Renal cortex interstitium (tissue), 11 donors: Measurements from ENCODE around the gene SDC3. TPM values are rescaled to one million over a fixed set of nuclear protein-coding genes. Genes with fewer than 3 reads are reported as not detected.
"Not testable (repeated sequence)": the region's sequence is repeated elsewhere in the genome, so short reads cannot be mapped to it uniquely, and the experiment has no call there.

ENCODE experiments used
- DNase-seq, 11 donors: peaks; one replicate each; pipeline ENCODE4 v3.0.0-alpha.2; 2013; ENCODE audit warnings: low read depth in 9 of 11, low spot score in 4 of 11; ENCODE audit errors: extremely low read depth in 1 of 11
- polyA plus RNA-seq, 3 donors: library from polyadenylated mRNA; unstranded; fragments of 120-200 nt; gene quantifications; one replicate each; pipeline ENCODE4 v1.2.1, GENCODE V29; 2013; ENCODE audit not compliant: insufficient read length in 3 of 3

Gene SDC3
- polyA plus RNA-seq, 3 donors = 22.0 to 31.2 (median 29.0) TPM

DNA sequence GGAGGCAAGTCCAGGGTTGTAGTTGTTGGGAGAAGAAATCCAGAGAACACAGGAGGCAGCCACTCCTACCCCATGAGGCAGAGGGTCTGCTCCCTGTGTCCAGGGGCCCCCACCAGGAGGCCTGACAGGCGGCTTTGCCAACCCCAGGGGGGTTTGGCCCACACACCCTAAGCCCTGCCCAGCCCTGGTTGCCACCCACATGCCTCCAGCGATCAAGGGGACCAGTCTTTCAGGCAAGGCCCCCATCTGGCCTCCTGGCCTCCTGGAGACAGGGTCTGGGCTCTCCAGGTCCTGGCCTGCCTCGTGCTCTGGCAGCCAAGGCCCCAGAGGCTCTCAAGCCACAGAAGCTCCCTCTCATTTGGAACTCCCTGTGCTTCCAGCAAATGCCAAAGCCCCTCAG lies 38.5 kb downstream of the SDC3 start:
- DNase-seq = no peak

DNA sequence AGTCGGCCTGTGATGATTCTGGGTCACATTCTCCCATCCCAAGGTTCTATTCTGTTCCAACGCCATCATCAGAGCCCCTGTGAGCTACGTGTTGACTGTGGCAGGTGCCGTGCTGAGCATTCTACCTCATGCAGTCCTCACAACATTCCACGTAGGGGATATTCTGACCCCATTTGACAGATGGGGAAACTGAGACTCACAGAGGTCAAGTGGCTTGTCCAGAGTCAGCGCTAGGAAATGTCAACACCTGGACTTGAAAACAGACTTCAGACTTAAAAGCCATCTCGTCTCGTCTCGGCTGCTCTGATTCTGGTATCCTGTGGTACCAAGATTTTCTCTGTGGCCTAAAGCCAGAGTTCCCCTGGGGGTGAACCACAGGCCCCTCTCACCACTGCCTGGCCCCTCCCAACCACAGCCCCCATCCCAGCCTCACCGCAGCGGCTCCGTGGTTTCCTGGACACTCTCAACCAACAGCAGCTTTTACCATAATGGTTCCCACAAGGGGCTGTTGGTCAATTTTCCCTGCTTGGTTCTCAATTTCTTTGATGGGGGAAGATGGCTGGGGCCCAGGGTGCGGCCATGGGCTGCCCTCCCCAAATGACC lies 39.6 kb downstream of the SDC3 start:
- DNase-seq = no peak

DNA sequence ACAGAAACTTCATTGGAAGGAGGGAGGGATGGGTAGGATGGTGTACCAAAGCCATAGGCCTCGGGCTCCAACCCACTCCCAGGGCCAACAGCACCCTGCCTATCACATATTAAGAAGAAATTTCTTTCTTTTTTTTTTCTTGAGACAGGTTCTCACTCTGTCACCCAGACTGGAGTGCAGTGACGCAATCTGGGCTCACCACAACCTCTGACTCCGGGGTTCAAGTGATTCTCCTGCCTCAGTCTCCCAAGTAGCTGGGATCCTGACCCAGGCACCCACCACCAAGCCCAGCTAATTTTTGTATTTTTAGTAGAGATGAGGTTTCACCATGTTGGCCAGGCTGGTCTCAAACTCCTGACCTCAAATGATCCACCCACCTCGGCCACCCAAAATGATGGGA lies 40.5 kb downstream of the SDC3 start:
- not testable (repeated sequence) for DNase-seq

DNA sequence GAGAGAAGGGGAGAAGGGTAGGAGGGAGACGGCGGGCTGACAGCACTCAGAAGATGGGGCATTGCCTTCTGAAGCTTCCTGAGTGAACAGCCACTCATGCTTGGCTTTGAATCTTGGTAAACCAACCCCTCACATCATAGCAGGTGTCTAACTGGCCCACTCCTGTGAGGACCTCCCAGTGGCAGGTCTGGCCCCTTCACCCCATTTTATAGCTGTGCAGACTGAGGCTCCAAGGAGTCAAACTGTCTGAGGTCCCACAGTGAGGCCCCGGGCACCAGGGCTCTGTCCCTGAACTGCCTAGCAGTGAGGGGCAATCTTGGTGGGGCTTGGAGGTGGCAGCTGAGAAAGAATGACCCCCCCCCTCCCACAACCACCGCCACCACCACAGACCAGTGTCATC lies 41.0 kb downstream of the SDC3 start:
- DNase-seq = no peak

DNA sequence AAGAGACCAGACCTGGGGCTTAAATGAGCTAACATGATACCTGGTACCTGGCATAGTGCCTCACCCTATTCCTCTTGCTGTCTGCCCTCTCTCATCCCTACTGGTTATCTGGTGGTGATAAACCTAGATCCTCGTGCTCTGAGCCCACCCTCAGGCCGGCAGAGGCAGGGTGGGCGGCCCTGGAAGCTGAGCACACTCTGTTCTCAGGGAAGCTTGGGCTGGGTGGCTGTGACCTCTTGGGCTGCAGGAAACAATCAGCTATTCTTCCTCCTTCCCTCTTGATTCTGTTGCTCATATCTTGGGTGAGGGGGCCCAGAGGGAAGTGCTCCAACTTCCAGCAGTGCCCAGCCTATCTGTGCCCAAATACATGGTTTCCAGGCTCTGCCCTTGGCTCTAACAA lies 42.0 kb downstream of the SDC3 start:
- no peak for DNase-seq

DNA sequence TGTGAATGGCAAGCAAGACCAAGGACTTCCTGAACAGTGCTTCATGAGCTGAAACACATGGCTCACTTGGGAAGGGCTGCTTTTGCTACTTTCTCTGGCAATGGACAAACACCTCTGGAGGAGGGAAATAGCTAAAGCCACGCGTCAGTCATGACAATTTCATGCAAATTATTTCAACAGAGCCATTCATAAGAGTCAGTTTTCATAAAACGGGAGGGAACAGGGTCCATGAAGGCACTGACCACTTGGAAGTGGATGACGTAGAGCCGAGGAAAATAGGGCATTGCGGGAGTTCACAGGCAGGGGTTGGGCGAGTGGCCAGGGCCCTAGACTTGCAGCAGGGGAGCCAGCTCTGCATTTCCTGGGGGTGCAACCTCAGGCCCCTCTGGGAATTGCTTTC lies 43.9 kb downstream of the SDC3 start:
- DNase-seq = no peak

DNA sequence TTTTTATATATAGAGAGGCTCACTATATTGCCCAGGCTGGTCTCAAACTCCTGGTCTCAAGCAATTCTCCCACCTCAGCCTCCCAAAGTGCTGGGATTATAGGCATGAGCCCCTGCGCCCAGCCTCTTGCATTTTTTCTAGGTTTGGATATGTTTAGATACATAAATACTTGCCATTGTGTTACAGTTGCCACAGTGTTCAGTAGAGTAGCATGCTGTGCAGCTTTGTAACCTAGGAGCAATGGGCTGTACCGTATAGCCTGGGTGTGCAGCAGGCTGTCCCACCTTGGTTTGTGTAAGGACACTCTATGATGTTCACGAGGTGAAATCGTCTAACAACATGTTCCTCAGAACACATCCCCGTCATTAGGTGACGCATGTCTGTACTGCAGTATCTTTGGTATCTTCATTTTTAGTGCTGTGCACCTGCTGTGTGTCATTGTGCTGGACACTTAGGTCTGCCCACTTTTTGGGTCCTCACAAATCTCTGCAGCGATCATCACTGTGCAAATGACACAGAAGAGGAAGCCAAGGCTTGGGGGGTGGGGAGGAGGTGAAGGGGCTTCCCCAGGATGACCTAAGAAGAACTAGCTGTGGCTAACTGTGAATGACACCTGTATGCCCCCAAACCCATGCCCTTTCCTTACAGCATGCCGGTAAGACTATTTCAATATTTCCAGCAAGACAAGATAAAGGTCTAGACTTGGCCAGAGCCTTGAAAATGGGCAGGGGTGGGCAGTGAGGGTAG lies 44.5 kb downstream of the SDC3 start:
- DNase-seq = no peak

DNA sequence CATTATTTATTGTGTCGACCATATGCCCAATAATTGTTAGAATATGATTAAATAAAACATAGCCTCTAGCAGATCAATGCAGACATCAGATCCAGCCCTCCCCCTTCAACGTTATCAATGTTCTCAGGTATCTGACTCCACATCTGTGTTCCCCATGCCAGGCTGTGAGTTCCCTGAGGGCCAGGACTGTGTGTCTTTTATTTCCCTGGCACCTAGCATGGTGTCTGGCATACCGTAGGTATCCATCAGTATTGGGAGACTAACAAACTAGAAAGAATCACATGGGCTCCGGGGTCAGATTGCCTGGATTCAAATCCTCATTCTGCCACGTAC lies 48.3 kb downstream of the SDC3 start:
- no peak for DNase-seq

DNA sequence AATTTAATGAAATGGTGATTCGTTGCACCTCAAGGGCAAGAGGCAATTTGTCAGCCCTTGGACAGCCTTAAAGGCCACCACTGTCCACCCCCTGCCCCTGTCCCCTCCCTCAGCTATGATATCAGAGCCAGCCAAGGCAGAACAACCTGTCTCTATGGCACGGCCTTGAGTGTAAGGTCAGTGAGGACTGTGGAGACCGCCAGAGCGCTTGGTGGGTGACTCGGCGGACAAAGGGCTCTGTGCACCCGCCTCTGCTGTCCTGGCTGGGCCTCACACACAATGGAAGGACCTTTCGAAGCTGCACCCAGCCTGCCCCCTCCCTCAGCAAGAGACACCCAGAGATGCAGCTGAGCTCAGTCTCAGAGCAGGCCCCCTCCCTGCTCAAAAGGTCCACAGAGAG lies 50.6 kb downstream of the SDC3 start:
- DNase-seq = no peak

DNA sequence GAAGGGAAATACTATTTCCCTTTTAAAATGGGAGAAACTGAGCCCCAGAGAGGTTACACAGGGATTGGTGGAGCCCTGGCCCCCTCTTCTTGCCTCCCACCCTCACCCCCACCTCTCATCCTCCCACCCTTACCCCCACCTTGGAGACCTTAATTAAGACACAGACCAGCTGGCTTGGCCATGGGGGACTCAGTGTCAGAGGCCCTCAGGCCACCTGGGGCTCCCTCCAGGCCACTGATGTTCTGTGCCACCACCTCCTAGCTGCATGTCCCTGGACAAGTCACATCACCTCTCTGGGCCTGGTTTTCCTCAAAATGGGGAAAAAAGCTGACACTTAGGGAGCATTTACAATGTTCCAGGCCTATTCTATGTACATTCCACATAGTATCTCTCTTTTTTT lies 51.5 kb downstream of the SDC3 start:
- no peak for DNase-seq

DNA sequence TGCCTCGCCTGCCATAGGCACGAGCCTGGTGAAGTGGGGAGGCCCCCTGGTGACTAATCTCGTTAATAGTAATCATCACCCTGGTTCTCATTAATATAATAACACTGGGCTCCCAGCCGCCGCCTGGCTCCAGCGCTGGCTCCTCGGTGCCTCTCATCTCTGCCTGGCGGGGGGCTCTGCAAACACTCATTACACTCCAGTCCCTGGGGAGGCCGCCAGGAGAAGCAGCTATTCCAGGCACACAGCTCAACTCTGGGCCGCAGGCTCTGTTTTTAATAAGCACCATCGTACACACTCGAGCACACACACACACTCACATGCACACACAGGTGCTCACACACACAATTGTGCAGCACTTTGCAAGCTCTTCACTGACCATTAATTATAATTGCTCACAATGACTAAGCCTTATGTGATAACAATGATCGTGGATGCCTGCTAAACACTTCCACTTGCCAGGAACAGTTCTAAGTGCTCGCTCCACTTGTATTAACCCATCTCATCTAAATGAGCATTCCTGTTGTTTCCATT lies 52.2 kb downstream of the SDC3 start:
- no peak for DNase-seq

DNA sequence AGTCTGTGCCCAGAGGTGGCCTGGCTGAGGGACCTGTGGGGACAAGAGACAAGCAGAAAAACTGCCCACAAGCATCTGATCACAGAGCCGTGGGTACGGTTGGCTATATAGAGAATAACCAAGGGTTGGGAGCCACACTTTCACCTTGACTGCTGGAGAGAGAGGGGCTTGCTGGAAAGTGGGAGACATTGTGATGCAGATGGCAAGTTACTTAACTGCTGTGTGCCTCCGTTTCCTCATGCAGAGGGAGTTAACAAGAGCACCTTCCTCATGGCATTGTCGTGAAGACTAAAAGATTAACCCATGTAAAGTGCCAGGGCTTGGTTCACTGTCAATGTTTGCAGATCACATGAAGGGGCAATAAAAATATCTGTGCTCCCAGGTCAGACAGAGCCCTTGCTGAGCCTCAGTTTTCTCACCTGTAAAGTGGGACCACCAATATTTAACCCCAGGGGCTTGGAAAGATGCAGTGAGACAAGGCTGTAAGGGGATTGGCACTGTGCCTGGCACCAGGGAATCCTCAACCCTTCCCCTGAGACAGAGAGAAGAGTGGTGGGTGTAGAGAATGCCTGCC lies 52.8 kb downstream of the SDC3 start:
- DNase-seq = no peak

DNA sequence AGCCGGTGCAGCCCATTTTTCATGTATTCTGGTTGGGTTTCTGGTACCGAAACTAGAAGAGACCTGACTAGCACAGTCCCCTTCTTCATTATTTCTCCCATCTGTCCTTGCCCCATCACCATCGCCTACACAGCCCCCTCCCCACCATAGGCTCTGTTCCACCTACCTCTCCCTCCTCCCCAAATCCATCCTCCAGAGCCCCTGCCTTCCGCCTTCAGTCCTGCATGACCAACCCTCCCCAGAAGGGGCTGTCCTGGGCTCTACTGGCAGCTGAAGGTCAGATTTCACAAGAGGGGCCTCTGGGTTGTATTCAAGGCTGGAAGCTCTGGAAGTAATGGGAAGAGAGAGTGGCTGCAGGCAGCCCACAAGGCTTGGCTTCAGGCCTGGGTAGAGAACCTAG lies 55.2 kb downstream of the SDC3 start:
- no peak for DNase-seq

DNA sequence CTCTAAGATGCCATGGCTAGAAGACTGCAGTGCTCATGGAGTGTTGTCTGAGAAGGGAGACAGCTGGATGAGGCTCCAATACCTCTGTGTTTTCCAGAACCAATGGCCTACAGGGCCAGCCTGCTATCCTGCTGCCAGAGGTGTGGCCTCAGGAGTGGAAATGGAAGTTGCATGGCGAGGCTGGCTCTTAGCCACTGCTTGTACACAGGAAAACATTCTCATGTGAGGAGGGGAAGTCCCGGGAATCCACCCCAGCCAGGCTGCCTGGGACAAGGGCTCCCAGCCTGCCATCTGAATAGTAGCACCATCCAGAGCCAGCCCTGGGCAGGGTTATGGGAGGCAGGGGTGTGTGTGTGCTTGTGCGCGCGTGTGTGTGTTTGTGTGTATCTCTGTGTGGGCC lies 56.5 kb downstream of the SDC3 start:
- peak in 1 of 11 donors; percentile 10 for DNase-seq

DNA sequence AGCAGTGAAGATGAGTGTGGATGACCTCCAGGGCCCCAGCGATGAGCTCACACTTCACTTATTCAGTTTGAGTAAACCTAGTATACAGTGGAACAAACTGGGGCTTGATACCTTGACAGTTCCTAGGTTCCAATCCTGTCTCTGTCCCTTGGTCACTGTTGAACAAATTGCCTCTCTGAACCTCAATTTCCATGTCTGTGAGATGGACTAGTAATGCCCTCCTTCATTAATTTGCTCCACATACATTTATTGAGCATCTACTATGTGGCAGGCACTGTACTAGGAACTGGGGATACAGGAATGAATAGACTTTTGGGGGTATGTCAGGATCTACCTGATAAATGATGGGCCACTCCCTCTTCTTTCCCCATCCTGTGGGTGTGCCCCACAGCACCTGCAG lies 57.3 kb downstream of the SDC3 start:
- DNase-seq = no peak

DNA sequence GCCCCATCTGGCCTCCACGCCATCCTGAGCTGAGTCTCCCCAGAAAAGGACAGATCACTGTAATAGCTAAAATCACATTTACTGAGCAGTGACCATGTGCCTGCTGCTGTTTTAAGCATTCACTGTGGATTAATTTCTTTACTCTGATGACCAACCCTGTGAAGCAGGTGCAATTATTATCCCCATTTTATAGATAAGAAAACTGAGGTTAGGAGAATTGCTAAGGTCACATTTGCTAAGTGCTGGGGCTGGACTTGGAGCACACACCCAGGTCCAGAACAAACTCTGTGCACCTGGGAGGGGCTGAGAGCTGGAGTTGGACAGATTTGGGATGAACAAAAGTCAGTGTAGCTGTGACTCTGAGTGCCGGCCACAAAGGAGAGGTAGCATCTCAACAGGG lies 58.0 kb downstream of the SDC3 start:
- no peak for DNase-seq

DNA sequence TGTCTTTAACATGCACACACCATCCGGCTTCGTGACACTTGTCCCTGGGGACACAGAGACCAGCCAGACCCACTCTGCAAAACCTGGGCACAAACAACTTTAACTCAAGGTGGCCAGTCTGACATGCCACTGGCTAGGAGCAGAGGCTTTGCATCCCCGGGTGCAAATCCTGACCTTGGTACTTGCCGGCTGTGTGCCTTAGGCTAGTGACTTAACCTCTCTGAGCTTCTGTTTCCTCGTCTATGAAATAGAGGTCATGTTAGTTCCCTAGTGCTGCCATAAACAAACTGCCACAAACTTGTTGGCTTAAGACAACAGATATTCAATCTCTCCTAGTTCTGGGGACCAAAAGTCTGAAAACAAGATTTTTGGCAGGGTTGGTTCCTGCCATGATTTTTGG lies 60.4 kb downstream of the SDC3 start:
- DNase-seq = no peak

DNA sequence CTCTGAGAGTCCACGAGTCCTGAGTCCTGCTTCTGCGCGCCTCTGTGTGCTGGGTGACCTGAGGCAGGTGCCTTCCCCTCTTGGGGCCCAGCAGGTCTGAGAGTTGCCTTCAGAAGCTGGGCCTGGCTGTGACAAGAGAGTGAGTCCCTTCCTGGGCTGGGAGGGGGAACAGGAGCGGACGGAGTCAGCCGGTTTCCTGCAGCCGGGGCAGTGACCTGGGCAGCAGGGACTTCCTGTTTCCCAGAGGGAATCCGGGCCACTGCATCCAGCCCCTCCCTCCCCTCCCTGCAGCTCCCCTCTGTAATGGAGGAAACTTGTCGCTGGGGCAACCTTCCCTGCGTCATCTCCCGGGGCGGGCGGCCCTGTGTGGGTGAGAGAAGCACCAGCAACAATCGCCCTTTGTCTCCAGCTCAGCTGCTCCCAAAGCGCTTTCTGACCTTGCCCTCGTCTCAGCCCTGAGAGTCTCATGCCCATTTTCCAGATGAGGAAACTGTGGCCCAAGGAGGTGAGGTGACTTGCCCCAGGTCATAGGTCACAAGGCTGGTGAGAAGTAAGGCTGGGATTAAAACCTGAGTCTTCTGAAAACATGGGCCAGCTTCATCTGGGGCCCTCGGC lies 61.1 kb downstream of the SDC3 start:
- peak in 8 of 11 donors; percentile 36 to 69 (median 45) for DNase-seq

DNA sequence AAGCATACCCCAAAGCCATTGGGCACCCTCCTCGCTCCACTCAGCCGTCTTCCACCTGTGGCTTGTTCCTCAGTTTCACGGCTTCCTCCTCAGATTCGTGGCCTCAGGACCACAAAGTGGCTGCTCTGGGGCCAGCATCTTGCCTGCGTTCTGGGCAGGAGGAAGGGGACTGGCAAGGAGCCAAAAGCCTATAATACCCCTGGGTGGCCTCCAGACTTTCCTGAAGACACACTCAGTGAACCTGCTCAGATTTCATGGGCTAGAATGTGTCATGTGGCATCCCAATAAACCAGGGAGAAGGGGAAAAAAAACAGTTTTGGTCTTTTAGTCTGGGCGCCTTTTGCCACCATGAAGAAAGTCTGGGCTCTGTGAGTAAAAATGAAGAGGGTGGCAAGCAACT lies 62.0 kb downstream of the SDC3 start:
- DNase-seq = no peak

DNA sequence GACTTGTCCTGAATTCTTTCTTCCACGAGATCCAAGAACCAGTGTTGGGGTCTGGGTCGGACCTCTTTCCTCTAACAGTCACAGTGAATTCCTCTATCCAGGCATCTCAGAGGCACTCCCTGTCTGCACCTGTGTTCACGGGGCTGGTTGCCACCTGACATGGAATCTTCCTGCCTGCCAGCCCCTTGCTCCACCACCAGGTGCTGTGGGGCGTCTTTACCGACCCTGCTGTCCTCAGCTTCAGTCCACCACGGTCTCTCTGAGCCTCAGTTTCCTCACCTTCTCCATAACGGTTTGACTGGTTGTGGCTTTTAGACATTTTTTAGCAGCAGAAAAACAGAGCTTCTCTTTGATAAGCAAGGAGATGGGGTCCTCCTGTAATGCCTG lies 62.7 kb downstream of the SDC3 start:
- DNase-seq = no peak
